Natural killer cell treated with Interleukin-12 subunit alpha and Interleukin-12 subunit beta and Interleukin-15 and Interleukin-18, amount 100 ng/mL, for 72 hours (primary cell): ENCODE measurements around the gene HTRA2. TPM values are rescaled to one million over a fixed set of nuclear protein-coding genes. Genes with fewer than 3 reads are reported as not detected.

Experiments
- ATAC-seq, 2 donors: fragments of 150-1000 bp; cut with Tn5 transposase in 1 of 2; sonication (Bioruptor Pico), chemical (Tn5 transposase) in 1 of 2; 2 replicates each; pipeline ENCODE4 v1.10.0; 2021
- DNase-seq: peaks from one replicate; pipeline ENCODE4 v3.0.0; 2022; ENCODE audit warnings: low spot score
- H3K27ac Mint-ChIP-seq, 2 donors: 1 replicate in 1 of 2; 2 replicates in 1 of 2; pipeline ENCODE4 v1.8.0; 2022; ENCODE audit warnings: mixed read lengths in 2 of 2, mild to moderate bottlenecking in 1 of 2, moderate library complexity in 1 of 2
- H3K27me3 Mint-ChIP-seq, 2 donors: 1 replicate in 1 of 2; 2 replicates in 1 of 2; pipeline ENCODE4 v1.8.0; 2022; ENCODE audit warnings: mixed read lengths in 2 of 2
- H3K36me3 Mint-ChIP-seq: one replicate; pipeline ENCODE4 v1.8.0; 2022; ENCODE audit warnings: mixed read lengths
- H3K4me1 Mint-ChIP-seq, 2 donors: 1 replicate in 1 of 2; 2 replicates in 1 of 2; pipeline ENCODE4 v1.8.0; 2022; ENCODE audit warnings: low read depth in 2 of 2, mixed read lengths in 2 of 2, mild to moderate bottlenecking in 1 of 2
- H3K4me3 Mint-ChIP-seq: one replicate; pipeline ENCODE4 v1.8.0; 2022; ENCODE audit warnings: mixed read lengths
- H3K9me3 Mint-ChIP-seq: 2 replicates; pipeline ENCODE4 v1.8.0; 2022; ENCODE audit warnings: mixed read lengths
- total RNA-seq, 2 donors: library from RNA; stranded (reverse); gene quantifications; one replicate each; pipeline ENCODE4 v1.2.3, GENCODE V29; 2022

Gene HTRA2
- total RNA-seq, 2 donors from 2014 or later, result 93.1 to 100 TPM

GRCh38 chr2:74532222-74532621 is 2.5 kb downstream of the HTRA2 start:
- H3K4me1 Mint-ChIP-seq, result peaks cover 39 to 40% of the 10 kb centered on the region in 2 donors
- no peak for DNase-seq
- H3K9me3 Mint-ChIP-seq, result no peaks in the 10 kb centered on the region
- H3K36me3 Mint-ChIP-seq, result peaks cover 19% of the 10 kb centered on the region
- no peak for ATAC-seq
- H3K4me3 Mint-ChIP-seq, result peak overlapping the region; percentile 91
- peak overlapping the region; percentile 96 to 98 for H3K27ac Mint-ChIP-seq
- peaks cover 2 to 3% of the 10 kb centered on the region in 2 donors for H3K27me3 Mint-ChIP-seq

DNA sequence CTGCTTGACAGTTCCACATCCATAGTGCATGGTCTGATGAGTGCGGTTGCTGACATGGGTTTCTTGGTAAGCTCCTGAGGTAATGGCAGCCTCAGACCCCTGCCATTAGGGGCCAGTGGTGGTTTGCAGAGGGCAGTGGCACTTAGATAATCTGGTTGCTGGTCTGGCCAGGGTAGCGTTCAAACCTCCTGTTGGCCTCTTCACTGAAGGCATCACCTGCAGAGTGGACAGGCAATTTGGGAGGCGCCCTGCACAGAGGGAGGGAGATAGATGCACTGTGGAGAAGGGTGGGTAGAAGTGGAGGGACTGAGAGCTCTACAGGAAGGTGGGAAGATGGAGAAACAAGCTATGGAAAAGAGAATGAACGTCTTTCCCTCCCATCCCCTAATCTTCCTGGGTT is 3.7 kb downstream of the HTRA2 start:
- ATAC-seq (no peak), DNase-seq (no peak)
- Mint-ChIP-seq H3K9me3 (no peaks in the 10 kb centered on the region), H3K27me3 (peaks cover 14 to 15% of the 10 kb centered on the region in 2 donors), H3K36me3 (peaks cover 13% of the 10 kb centered on the region), H3K4me1 (peaks cover 31 to 32% of the 10 kb centered on the region in 2 donors), H3K27ac (no peak overlapping the region), H3K4me3 (no peak overlapping the region)

DNA sequence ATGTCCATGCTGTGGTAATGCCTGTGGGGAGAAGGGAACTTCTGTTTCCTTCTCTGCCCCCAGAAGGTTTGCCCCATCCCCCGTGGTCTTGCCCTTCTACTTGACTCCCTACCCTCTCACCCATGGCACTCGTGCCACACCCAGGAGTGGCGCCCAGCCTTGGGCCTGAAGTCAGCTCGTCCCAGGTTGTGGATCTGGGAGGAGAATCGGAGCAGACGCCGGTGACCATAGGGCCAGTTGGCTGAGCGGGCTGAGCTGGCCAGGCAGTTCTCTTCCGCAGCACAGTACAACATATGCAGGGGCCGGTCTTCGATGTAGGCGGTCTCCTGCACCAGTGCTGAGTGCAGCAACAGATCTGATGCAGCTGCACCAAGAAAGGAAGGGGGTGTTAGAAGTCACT is 4.7 kb downstream of the HTRA2 start:
- DNase-seq (no peak), ATAC-seq (no peak)
- Mint-ChIP-seq H3K27me3 (peaks cover 23 to 24% of the 10 kb centered on the region in 2 donors), H3K9me3 (no peaks in the 10 kb centered on the region), H3K4me3 (no peak overlapping the region), H3K4me1 (peaks cover 24 to 30% of the 10 kb centered on the region in 2 donors), H3K36me3 (peaks cover 7% of the 10 kb centered on the region), H3K27ac (no peak overlapping the region)

DNA sequence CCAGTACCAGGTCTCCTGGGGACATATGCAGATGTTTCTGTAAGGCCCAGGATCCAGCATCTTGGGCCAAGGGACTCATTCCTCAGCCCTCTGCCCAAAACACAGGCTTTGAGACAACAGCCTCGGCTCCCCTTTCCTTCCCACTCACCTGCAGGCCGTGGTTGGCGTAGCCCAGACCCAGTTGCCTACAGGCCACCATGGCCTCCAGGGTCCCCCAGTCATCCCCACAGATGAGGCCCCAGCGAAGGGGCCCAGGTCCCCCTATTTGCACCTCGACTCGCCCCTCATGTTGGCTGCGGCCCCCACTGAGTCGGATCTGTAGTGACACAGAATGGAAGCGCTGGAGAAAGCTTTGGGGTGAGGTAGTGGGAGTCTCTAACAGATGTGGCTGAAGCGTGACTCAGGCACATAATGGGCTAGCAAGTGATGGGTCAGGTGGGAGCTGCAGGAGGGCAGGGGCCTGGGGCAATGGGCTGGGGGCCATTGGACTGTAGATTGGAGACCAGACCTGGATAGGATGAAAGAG is 5.8 kb downstream of the HTRA2 start:
- Mint-ChIP-seq H3K27ac (no peak overlapping the region), H3K27me3 (peaks cover 24% of the 10 kb centered on the region in 2 donors)
- no peak for DNase-seq

GRCh38 chr2:74536166-74536950 is 6.6 kb downstream of the HTRA2 start:
- peak in 1 of 2 donors; percentile 18 for ATAC-seq
- H3K4me1 Mint-ChIP-seq, result peaks cover 14 to 22% of the 10 kb centered on the region in 2 donors

More for the DNA sequence above, 5.8 kb downstream of the HTRA2 start:
- no peak for ATAC-seq
- H3K4me1 Mint-ChIP-seq, result peaks cover 22 to 30% of the 10 kb centered on the region in 2 donors
- H3K9me3 Mint-ChIP-seq, result no peaks in the 10 kb centered on the region
- H3K36me3 Mint-ChIP-seq, result peaks cover 7% of the 10 kb centered on the region
- H3K4me3 Mint-ChIP-seq, result no peak overlapping the region

GRCh38 chr2:74537140-74537539 is 7.4 kb downstream of the HTRA2 start:
- DNase-seq (no peak), ATAC-seq (no peak)
- Mint-ChIP-seq H3K4me3 (no peak overlapping the region), H3K27me3 (peaks cover 24 to 26% of the 10 kb centered on the region in 2 donors), H3K9me3 (no peaks in the 10 kb centered on the region), H3K27ac (peak overlapping the region in 1 of 2 donors; percentile 3), H3K4me1 (peaks cover 6 to 15% of the 10 kb centered on the region in 2 donors), H3K36me3 (peaks cover 4% of the 10 kb centered on the region)

More at GRCh38 chr2:74536166-74536950, 6.6 kb downstream of the HTRA2 start:
- no peak overlapping the region for H3K4me3 Mint-ChIP-seq
- H3K27ac Mint-ChIP-seq, result peak overlapping the region in 1 of 2 donors; percentile 3
- DNase-seq, result no peak
- peaks cover 7% of the 10 kb centered on the region for H3K36me3 Mint-ChIP-seq
- peaks cover 24% of the 10 kb centered on the region in 2 donors for H3K27me3 Mint-ChIP-seq
- no peaks in the 10 kb centered on the region for H3K9me3 Mint-ChIP-seq

- Mint-ChIP-seq H3K4me3 (no peak overlapping the region), H3K9me3 (no peaks in the 10 kb centered on the region), H3K27ac (no peak overlapping the region), H3K27me3 (peaks cover 33 to 39% of the 10 kb centered on the region in 2 donors), H3K4me1 (peaks cover 0 to 6% of the 10 kb centered on the region in 2 donors), H3K36me3 (no peaks in the 10 kb centered on the region)
- DNase-seq (no peak), ATAC-seq (no peak)
These were observed 9.2 kb downstream of the HTRA2 start for GRCh38 chr2:74538881-74539339.

DNA sequence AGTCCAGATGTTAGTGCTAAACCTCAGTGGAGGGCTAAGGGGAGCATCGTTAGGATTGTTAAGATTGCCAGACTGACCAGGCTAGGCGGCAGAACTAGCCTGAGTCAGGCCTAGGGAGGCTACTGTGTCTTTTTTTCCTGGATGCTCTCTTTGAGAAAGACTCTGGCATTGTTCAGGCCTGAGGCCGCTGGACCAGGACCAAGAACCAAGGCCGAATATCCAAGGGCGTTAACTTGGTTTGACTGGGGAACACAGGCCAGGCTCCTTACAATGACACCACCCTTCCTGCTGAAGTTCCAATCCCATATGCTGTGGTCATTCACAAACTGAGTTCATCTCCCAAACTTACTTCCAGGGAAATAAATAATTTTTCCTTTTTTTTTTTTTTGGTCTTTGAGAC is 10.6 kb downstream of the HTRA2 start:
- Mint-ChIP-seq H3K27ac (no peak overlapping the region), H3K36me3 (no peaks in the 10 kb centered on the region), H3K4me1 (peaks cover 0 to 6% of the 10 kb centered on the region in 2 donors), H3K9me3 (no peaks in the 10 kb centered on the region), H3K4me3 (no peak overlapping the region), H3K27me3 (peaks cover 37 to 50% of the 10 kb centered on the region in 2 donors)
- ATAC-seq (no peak), DNase-seq (no peak)

DNA sequence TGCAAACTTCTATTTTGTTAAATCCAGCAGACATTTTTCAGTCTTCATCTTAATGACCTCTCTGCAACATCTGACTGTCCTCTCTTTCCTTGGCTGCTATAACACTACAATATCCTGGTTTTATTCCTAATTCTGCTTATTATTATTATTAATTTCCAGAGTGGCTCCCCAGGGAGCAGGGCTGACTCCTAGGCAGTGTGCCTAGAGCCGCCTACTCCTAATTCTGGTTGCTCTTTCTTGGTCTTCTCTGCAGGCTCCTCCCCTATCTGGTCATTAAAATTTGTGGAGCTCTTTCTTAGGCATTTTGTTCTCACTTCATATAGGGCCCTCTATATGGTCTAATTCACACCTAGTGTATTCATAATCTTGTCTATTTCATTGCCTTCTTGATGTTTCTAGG is 13.2 kb downstream of the HTRA2 start:
- no peaks in the 10 kb centered on the region for H3K36me3 Mint-ChIP-seq
- H3K27ac Mint-ChIP-seq, result no peak overlapping the region
- peaks cover 0 to 6% of the 10 kb centered on the region in 2 donors for H3K4me1 Mint-ChIP-seq
- DNase-seq (no peak), ATAC-seq (no peak)
- H3K27me3 Mint-ChIP-seq, result peaks cover 43 to 65% of the 10 kb centered on the region in 2 donors
- no peaks in the 10 kb centered on the region for H3K9me3 Mint-ChIP-seq
- H3K4me3 Mint-ChIP-seq, result no peak overlapping the region

- Mint-ChIP-seq H3K27ac (no peak overlapping the region), H3K36me3 (no peaks in the 10 kb centered on the region), H3K27me3 (peaks cover 35 to 57% of the 10 kb centered on the region in 2 donors), H3K4me3 (no peak overlapping the region), H3K9me3 (no peaks in the 10 kb centered on the region), H3K4me1 (peaks cover 0 to 3% of the 10 kb centered on the region in 2 donors)
- DNase-seq (no peak), ATAC-seq (no peak)
These were observed 14.9 kb downstream of the HTRA2 start for GRCh38 chr2:74544634-74545033.

GRCh38 chr2:74546004-74546403 is 16.3 kb downstream of the HTRA2 start:
- no peak for DNase-seq

GRCh38 chr2:74548285-74548899 is 18.7 kb downstream of the HTRA2 start:
- ATAC-seq (no peak), DNase-seq (no peak)
- Mint-ChIP-seq H3K27ac (no peak overlapping the region), H3K9me3 (no peaks in the 10 kb centered on the region), H3K4me1 (peaks cover 12 to 15% of the 10 kb centered on the region in 2 donors), H3K27me3 (peaks cover 38 to 59% of the 10 kb centered on the region in 2 donors), H3K36me3 (no peaks in the 10 kb centered on the region), H3K4me3 (peak overlapping the region; percentile 63)

More at GRCh38 chr2:74546004-74546403, 16.3 kb downstream of the HTRA2 start:
- H3K9me3 Mint-ChIP-seq, result no peaks in the 10 kb centered on the region
- no peak overlapping the region for H3K27ac Mint-ChIP-seq
- no peaks in the 10 kb centered on the region for H3K36me3 Mint-ChIP-seq
- ATAC-seq, result no peak
- H3K4me1 Mint-ChIP-seq, result peaks cover 0 to 3% of the 10 kb centered on the region in 2 donors
- no peak overlapping the region for H3K4me3 Mint-ChIP-seq
- peaks cover 41 to 64% of the 10 kb centered on the region in 2 donors for H3K27me3 Mint-ChIP-seq

- Mint-ChIP-seq H3K27me3 (peaks cover 38 to 58% of the 10 kb centered on the region in 2 donors), H3K4me1 (peaks cover 12 to 19% of the 10 kb centered on the region in 2 donors), H3K4me3 (peak overlapping the region; percentile 31), H3K9me3 (no peaks in the 10 kb centered on the region), H3K27ac (no peak overlapping the region), H3K36me3 (no peaks in the 10 kb centered on the region)
- ATAC-seq (peak; percentile 73 to 80), DNase-seq (peak; percentile 56)
These were observed 19.4 kb downstream of the HTRA2 start for GRCh38 chr2:74548900-74549826.
